HG03108 (cell line): ENCODE measurements around the gene METTL23.
"Not testable (repeated sequence)": the region's sequence is repeated elsewhere in the genome, so short reads cannot be mapped to it uniquely, and the experiment has no call there.

Experiments used
- ATAC-seq: cut with Tn5 transposase; IDR thresholded peaks from one replicate; pipeline ENCODE4 v1.9.1; 2021; ENCODE audit warnings: moderate library complexity; ENCODE audit not compliant: unreplicated experiment

The METTL23 gene

GRCh38 chr17:76713765-76714164, 12.9 kb upstream of the METTL23 start:
- ATAC-seq = no peak

GRCh38 chr17:76714336-76714735, 12.3 kb upstream of the METTL23 start:
- no peak for ATAC-seq

GRCh38 chr17:76714822-76715495, 11.7 kb upstream of the METTL23 start:
- no peak for ATAC-seq

GRCh38 chr17:76715496-76715830, 11.2 kb upstream of the METTL23 start:
- no peak for ATAC-seq

GRCh38 chr17:76716146-76716838, 10.3 kb upstream of the METTL23 start:
- ATAC-seq = no peak

- no peak for ATAC-seq
Observed at GRCh38 chr17:76716839-76717215, 9.8 kb upstream of the METTL23 start.

- no peak for ATAC-seq
Observed at GRCh38 chr17:76718516-76718915, 8.1 kb upstream of the METTL23 start.

- ATAC-seq = no peak
Observed at GRCh38 chr17:76720211-76720610, 6.4 kb upstream of the METTL23 start.

- ATAC-seq = no peak
Observed at GRCh38 chr17:76720941-76721340, 5.7 kb upstream of the METTL23 start.

GRCh38 chr17:76721463-76721862, 5.2 kb upstream of the METTL23 start:
- no peak for ATAC-seq

- no peak for ATAC-seq
Observed at GRCh38 chr17:76722279-76722678, 4.4 kb upstream of the METTL23 start.

- ATAC-seq = not testable (repeated sequence)
Observed at GRCh38 chr17:76722977-76723376, 3.7 kb upstream of the METTL23 start.

- no peak for ATAC-seq
Observed at GRCh38 chr17:76723812-76724211, 2.8 kb upstream of the METTL23 start.

GRCh38 chr17:76725580-76726230, 934 bp upstream of the METTL23 start:
- peak; percentile 11 for ATAC-seq

GRCh38 chr17:76726231-76726775, 336 bp upstream of the METTL23 start, which contains the start of gene JMJD6:
Gene JMJD6 (minus strand): TSS chr17:76726606. CDS start chr17:76726475, 131 bp downstream.
- ATAC-seq = peak; percentile 75

- ATAC-seq = no peak
Observed at GRCh38 chr17:76727745-76728456, 1.3 kb downstream of the METTL23 start.

- not testable (repeated sequence) for ATAC-seq
Observed at GRCh38 chr17:76731800-76732733, 5.4 kb downstream of the METTL23 start.

GRCh38 chr17:76732734-76733617, 6.3 kb downstream of the METTL23 start:
- ATAC-seq = no peak

- ATAC-seq = no peak
Observed at GRCh38 chr17:76733618-76733957, 6.9 kb downstream of the METTL23 start.
